GM19351 (cell line): ENCODE measurements around the gene NLGN4X.

ENCODE experiments used
- ATAC-seq: cut with Tn5 transposase; IDR thresholded peaks from one replicate; pipeline ENCODE4 v1.9.1; 2021; ENCODE audit warnings: mild to moderate bottlenecking, moderate library complexity; ENCODE audit not compliant: unreplicated experiment

Gene NLGN4X

DNA sequence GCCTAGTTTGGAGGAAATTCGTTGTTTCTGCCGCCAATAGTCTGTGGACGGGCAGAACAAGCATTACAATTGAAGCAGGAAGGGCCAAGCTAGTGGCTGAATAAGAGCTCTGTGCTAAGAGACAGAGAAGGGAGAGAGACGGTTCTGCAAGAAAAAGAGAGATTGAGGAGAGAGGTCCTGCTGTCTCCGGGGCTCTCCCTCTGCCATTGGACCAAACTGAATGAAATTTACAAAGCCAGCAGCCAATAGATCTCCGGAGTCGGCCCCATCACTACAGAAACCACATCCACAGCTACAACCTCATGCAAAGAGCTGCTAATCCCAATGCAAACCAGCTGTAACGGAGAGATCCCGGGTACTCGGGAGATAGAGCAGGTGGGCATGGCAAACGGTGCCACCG lies at the start of gene NLGN4X:
Gene NLGN4X, minus strand, starts transcription at position 148 of the 400 bp plus-strand sequence. CDS start 77,401 bp downstream, outside the sequence.
- no peak for ATAC-seq

DNA sequence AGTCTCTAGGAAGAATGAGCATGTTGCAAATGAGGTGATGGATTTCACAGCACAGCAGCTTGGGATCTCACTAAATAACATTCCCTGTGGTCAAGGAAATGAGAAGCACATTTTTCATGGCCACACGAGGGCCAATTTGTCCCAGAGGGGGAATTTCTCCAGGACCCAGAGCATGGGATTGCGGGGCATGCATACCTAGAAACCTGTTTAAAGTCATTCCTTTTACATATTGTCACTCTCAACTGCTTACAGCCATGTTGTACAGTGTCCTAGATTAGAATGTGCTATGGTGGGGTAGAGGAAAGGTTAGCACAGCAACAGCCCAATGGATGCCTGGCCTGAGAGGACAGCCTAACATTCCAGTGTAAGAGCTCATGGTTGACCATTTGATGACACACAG lies 37.4 kb upstream of the NLGN4X start:
- no peak for ATAC-seq

DNA sequence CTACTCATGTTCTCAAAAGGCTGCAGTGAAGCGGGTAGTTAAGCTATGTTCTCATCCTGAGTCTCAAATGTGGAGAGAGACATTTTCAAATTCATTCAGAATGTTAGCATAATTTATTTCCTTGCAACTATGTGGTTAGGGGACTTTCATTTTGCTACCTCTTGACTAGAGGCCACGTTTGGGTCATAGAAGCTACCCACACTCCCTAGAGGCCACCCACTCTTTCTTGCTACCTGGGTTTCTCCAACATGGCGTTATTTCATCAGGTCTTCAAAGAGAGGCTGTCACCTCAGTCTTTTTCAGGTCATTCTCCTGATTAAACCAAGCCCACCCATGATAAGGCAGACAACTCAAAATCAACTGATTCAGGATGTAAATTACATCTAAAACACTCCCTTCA lies 34.3 kb upstream of the NLGN4X start:
- no peak for ATAC-seq

DNA sequence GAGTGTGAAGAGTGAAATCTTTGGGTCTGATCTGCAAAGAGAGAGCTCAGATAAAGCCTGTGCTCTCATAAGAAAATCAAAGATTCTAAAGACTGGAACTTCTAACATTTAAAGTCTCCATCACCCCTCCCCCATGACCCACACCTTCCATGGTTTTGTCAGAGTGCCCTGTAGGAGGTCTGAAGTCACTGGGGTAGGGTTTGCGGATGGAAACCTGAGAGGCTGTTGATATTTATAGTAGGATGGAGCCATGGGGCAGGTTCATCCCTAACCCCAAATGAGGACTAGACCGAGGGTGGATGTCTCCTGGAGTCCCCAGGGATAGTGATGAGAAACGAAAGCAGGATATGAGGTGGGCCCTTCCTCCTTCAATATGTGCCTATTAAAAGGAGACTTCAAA lies 28.4 kb upstream of the NLGN4X start:
- no peak for ATAC-seq

DNA sequence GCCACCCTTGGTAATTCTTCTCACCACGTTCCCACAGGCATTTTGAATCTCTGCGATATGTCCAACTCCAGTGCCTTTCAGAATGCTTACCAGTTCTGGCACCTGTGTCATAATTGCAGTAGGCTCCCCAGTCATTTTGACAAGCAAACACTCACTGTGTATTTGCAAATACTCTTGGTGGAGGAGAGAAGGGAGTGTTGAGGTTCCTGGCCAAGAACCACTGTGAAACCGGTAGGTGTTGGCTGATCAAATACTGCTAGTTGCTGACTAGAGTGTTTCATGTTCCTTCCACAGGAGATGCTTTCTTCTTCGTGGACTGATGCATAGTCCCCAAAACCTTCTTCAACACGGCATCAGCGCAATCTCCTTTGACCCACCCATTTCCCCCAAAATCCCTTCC lies 16.0 kb upstream of the NLGN4X start:
- no peak for ATAC-seq

DNA sequence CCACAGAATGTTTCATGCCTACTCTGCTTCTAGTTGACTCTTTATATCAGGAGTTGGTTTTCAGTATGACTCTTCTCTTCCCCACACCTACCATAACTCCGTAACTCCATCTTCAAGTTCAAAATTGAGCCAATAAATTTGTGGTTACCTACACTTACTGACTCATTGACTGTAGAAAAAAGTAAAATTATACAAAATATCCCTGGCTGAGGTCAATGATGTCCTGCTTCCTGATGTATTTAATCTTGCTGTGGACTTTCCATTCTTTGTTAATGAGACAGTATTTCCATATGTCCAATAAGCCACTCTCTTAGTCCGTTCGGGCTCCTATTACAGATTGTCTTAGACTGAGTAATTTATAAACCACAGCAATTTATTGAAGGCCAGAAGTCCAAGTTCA lies 9.9 kb upstream of the NLGN4X start:
- ATAC-seq, result no peak

DNA sequence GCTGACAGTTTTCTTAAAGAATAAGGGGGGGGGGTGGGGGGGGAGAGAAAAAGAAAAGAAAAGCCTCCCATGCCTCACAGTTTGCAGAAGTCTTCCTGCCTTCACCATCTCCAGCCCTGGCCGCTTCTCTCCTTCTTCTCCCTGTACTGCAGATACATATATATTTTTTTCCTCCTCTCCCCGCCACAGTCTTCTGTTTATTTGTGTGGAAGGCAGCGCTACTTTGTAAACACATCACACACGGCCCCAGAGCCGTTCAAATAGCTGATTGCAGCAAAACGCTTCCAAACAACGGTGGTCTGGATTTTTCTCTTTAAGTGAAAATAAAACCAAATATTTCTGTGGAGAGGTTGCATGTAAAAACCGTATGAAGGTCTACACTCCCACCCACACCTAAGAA lies 732 bp downstream of the NLGN4X start:
- ATAC-seq, result no peak

DNA sequence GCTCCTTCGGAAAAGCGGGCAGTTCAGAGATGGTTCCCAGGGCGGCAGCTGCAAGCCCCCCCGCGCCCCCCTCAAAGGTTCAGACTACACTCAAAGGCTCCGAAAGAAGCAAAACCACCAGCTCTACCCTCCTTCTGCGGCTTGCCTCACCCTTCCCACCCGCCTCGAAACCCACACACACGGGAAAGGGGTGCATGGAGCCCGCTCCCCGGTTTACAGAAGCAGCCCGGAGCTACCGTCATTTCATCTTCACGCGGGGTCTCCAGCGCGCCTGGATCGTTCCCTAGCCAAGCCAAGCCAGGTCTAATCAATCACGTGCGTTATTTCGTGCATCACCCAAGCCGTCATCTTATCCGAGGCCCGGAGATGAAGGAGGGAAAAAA lies 1.2 kb downstream of the NLGN4X start:
- ATAC-seq, result no peak

DNA sequence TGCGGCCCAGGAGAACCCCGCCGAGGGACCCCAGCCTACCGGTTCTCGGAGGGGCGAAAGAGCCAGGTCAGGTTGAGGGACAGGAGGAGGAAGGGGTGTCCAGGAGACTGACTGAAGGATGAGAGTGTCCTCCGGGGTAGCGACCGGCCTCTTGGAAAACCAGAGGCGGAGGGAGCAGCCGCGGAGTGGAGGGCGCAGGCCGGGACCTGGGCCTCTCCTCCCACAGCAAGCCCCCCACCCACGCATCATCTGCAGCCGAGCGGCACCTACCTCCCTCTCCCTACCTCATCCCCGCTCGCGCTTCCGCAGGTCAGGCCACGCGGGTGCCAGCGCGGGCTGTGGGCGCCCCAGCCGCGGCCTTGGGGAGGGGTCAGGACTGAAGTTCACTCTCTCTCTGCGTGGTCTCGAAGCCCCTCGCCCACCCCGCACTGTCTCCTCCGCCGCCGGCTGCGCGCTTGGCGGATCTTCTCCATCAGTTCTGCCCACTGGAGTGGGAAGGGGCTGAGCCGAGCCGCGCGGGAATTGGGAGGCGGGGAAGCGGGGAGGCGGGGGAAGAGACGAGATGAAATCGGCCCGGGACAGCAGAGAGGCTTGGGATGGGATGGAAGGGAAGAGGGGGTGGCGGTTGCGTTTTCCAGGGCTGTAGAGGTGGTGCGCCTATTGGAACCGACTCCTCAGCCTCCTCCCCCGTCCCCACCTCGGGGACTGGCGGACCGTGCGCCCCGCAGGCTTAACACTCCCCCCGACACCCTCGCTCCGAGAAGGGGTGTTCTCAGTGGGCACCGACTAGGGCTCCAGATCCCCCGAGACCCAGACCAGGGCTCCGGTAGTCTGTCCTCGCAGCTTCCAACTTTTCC lies 1.8 kb downstream of the NLGN4X start:
- no peak for ATAC-seq

DNA sequence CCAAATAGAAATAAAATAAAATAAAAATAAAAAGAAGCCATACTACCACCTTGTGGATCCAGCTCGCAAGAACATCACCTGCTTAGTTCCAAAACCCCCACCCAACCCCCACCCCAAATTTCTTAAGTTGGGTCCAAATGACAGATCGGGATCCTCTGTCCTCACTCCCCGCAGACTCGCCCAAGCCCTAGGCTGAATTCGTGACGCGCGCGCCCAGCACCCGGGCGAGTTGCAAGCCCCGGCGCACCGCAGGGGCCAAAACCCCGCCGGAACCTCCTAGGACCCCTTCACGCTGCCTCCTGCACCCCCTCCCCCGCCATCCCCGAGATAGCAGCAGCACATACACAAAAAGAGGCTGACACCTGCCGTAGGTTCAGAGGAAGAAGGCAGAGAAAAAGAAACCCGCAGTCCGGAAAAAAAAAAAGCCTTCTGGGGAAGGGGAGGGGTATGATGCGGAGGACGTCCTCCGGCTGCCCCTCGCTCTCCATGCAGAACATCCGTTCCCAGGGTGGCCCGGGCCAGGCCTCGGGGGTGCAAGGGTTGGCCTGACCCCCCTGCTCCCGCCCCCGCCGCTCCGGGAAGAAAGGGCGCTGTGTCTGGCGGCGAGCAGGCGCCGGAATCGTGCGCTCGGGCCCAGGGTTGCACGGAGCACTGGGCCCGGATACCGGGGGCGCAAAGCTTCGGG lies 2.6 kb downstream of the NLGN4X start:
- ATAC-seq, result no peak

DNA sequence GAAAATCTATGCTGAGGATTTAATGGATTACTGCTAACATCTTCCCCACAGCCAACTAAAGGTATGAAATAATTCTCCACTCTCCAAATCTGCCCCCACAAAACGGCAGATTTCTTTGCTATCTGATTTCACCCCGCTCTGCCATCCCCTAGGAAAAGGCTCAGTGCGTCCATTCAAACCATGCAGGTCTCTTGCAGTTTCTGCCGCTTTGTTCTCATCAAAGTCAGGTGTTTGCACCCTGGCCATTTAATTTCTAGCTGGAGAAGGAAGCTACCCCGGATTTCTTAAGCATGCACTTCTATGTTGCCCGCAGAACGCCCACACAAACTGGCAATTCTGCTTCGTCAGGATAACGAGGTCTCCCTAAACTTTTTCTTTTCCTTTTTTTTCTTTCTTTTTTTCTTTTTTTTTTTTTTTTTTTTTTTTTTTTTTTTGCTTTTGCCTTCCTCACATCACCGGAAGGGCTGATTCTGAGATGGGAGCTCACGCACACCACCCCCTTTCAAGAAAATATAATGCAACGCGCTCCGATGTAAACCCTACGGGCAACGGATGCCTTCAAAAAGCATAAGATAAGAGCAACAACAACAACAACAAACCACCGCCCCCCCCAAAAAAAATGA lies 3.3 kb downstream of the NLGN4X start:
- no peak for ATAC-seq

DNA sequence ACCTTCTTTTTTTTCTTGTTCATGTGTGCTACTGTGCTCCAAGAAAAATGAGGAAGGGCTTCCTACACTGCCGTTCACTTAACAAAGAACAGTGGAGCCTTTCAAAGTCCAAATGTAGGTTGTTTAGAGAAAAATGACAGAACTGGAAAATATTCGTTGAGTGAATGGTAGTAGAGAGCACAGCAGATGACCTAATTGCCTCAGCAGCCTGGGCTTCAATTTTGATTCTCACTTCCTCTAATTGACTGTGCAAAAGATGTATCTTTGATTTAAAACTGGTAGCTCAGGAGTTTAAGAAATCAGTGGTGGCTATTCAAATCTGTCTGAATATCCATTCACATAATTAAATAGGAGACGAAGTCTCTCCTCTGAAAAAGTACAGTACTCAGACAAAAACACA lies 5.2 kb downstream of the NLGN4X start:
- peak; percentile 61 for ATAC-seq

DNA sequence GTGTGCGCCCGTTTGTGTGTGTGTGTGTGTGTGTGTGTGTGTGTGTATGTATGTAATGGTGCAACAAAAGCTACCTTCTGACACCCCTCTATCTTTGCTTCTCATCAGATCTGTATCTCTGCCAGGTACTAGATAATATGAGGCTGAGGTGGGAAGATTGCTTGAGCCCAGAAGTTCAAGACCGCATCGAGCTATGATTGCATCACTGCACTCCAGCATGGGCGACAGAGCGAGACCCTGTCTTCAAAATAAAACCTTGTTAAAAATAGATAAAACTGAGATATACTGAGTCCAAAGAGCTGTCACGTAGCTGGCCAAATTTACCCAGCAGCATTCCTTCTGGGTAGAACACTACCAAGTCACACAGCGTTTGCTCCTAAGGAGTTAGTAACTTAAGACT lies 18.4 kb downstream of the NLGN4X start:
- ATAC-seq, result no peak

DNA sequence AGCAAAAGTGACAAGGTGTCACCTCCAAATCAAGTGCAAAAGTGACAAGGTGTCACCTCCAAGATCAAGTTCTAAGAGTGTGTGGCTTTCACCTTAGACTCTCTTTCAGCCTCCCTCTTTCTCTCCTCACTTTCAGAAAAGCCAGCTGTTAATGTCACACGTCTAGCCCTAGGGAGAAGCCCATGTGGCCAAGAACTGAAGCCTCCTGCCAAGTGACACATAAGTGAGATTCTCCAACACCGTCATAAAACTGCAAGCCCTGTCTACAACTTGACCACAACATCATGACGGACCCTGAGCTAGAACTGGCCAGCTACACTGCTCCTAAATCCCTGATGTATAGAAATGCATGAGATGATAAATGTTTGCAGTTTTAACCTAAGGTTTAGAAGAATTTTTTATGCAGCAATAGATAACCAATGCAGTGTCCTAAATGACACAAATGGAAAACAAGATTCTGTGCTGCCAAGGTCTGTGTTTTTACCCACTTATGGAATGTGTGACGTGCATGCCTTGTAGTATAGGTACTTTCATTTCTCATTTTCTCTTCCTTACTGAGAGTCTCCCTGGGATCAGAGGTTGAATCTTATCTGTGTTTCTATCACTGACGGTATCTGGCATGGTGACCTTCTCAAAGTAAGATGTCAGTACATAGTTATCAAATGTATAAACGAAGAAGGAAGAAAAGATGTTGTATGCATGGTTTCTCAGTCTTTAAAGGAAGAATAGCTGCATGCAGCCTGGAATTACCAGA lies 25.0 kb downstream of the NLGN4X start:
- peak; percentile 52 for ATAC-seq

DNA sequence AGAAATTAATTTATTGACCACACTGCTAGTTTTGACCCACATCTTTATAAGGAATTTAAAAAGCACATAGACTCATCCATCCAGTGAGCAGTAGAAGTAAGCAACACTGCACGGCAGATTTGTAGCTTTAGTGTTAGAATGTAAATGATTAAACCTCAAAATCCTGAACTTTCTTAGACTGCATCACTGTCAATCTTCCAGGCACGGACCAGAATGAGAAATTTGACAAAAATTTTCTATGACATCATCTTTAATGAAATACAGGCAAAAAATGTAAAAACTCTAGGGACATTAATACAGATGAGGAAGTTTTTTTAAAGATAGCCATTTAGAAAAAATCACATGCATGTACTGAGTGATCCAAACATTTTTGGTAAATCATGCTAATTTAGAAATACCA lies 29.2 kb downstream of the NLGN4X start:
- no peak for ATAC-seq

DNA sequence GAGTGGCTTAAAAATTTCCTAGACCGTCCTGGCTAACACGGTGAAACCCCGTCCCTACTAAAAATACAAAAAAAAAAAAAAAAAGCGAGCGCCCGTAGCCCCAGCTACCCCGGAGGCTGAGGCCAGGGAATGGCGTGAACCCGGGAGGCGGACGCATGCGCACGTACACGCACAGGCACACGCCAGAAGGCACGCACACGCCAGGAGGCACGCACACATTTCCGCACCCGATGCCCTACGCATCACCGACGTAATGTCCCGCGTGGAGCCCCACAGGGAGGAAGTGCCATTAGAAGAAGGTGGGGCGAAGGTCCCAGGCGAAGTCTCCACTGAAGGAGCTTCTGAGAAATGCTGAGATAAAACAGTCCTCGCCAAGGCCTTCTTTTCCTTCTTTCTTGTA lies 41.4 kb downstream of the NLGN4X start:
- ATAC-seq, result no peak

DNA sequence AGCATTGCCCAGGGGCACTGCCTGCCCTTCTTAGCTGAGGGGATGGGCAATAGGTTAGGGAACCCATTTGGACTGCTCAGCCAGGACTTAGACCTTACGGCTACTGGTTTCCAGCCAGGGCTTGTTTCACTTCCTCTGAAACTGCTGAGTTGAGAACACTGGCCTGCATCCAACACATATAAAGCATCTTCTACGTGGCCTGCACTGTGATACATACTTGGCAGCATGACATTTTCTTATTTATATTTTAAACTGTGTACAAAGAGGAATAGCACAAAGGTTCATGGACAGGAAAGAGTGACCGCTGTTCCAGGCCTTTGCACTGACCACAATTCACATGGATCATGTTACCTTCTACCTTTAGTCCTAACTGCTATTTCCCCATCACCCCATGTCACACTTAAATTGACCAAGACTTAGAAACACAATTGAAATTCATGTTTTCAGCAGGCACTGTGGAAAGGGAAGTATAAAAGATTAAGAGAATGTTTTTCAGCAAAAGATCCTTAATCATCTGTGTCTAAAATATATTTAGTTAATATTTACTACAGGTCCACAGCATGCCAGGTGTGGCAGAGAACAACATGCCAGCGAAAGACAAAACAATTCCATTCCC lies 43.7 kb downstream of the NLGN4X start:
- ATAC-seq, result peak; percentile 100

DNA sequence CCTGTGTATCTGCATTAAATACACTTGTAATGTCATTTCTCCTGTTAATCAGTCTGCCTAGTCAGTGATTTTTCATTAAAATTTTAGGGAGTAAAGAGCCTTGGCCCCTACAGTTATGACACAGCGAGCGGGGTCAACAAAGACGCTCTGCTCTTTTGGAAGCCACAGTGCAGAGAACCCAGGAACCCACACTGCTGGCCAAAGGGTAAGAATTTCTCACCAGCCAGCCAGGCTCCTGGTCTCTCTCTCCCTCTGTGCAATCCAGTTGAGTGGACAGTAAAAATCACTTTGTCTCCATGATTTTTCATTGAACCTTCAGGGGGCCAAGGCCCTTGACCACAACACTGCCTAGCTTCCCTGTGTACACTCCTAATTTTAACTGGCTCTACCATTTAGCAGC lies 52.8 kb downstream of the NLGN4X start:
- ATAC-seq, result no peak

DNA sequence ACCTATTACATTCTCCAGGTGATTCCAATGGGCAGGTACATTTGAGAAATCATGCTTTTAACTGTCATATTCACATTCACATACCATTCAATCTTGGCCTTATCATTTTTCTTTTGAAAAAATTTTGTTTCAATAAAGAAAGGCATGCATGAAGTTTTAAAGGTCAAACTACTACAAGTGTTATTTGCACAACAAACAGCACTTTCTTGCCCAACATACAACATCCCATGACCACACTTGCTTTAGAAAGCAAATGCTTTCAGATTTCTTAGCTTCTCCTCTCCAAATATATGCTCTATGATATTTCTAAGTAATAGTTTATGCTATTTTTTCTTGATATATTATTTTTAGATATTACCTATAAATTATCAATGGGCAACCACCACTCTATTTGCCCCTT lies 58.2 kb downstream of the NLGN4X start:
- ATAC-seq, result no peak

DNA sequence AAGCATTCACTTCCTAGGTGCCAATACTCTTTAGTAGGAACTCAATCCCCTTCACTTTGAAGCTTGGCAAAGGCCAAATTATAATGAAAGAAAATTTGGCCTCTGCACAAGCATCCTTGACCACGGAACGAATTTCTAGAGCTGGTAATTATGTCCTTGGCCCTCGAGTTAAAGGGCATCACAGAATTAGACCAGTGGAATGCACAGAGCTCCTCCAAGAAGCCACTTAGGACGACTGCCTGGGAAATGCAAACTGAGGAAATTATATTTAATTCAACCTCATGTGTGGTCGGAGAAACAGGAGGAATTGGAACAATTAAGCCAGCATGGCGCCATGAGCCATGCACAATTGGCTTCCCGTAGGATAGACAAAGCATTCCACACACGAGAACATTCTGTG lies 59.3 kb downstream of the NLGN4X start:
- no peak for ATAC-seq

DNA sequence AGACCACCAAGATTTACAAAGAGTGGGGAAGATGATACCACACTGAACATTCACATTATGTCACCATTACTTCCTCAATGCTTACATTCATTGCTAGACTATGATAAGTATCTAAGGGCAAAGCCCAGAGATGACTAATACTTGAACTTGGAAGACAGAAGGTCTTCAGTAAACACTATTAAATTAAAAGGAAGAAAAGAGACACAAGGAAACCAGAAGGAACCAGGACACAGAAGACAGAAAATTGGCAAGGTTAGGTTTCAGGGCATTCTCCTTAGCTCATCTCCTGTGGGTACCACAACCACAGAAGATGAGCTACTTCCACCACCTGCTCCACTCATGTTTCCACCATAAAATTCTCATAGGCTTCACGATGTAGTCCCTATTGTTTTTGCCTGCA lies 64.9 kb downstream of the NLGN4X start:
- no peak for ATAC-seq
